Uterus (tissue), 4 donors: Measurements from ENCODE around the gene LRP1. TPM values are rescaled to one million over a fixed set of nuclear protein-coding genes. Genes with fewer than 3 reads are reported as not detected.

ENCODE experiments used
- DNase-seq, 2 donors: peaks; one replicate each; pipeline ENCODE4 v3.0.0-alpha.2; 2019 to 2020
- H3K27ac ChIP-seq, 2 donors: fragments of 200-600 bp; sonication (generic); 1 replicate in 1 of 2; 2 replicates in 1 of 2; pipeline ENCODE4 v1.5.1; 2016 to 2018
- H3K27me3 ChIP-seq, 2 donors: fragments of 200-600 bp; sonication (generic); one replicate each; pipeline ENCODE4 v1.5.1; 2018 to 2019; ENCODE audit warnings: control low read depth in 1 of 2
- H3K36me3 ChIP-seq, 2 donors: fragments of 200-600 bp; sonication (generic); one replicate each; pipeline ENCODE4 v1.5.1; 2019; ENCODE audit warnings: control low read depth in 1 of 2
- H3K4me1 ChIP-seq, 2 donors: fragments of 200-600 bp; sonication (generic); one replicate each; pipeline ENCODE4 v1.5.1; 2018 to 2019; ENCODE audit warnings: control low read depth in 1 of 2
- H3K4me3 ChIP-seq, 2 donors: fragments of 200-600 bp; sonication (generic); 1 replicate in 1 of 2; 2 replicates in 1 of 2; pipeline ENCODE4 v1.5.1; 2018 to 2019; ENCODE audit warnings: mild to moderate bottlenecking in 1 of 2
- H3K9me3 ChIP-seq, 2 donors: fragments of 200-600 bp; sonication (generic); one replicate each; pipeline ENCODE4 v1.5.1; 2019; ENCODE audit warnings: control low read depth in 1 of 2
- POLR2A ChIP-seq, 2 donors: fragments of 450-650 bp; IDR thresholded peaks; one replicate each; pipeline ENCODE4 v1.6.1; 2016; ENCODE audit warnings: antibody characterized with exemption in 2 of 2, mild to moderate bottlenecking in 1 of 2, moderate library complexity in 1 of 2
- intact Hi-C: fragments of 100-400 bp; cut with DNase I; formaldehyde crosslinking; loops from one replicate; pipeline ENCODE4 v1.15.1; 2023; ENCODE audit warnings: low total_unique reads
- total RNA-seq, 4 donors: library from RNA; depleted of rRNA in 3 of 4; stranded (reverse); fragments of >200 nt in 3 of 4; gene quantifications; one replicate each; pipeline versions ENCODE4 v1.1.0 to v1.2.4, GENCODE V29; 2014 to 2023
- TF ChIP-seq, protein P1 (sequence below), 4 experiments: fragments of 200-600 bp in 2 of 4; fragments of 450-650 bp in 2 of 4; sonication (generic) in 2 of 4; IDR thresholded peaks; one replicate each; pipeline ENCODE4 v1.5.1; 2016 to 2019; ENCODE audit warnings: antibody characterized with exemption in 4 of 4, mild to moderate bottlenecking in 2 of 4, moderate library complexity in 1 of 4
- donor health status: DM: yes; HTN: yes; CAD: no.

The LRP1 gene
- total RNA-seq, 4 donors from 2014 or later: 164 to 507 (median 318) TPM

DNA sequence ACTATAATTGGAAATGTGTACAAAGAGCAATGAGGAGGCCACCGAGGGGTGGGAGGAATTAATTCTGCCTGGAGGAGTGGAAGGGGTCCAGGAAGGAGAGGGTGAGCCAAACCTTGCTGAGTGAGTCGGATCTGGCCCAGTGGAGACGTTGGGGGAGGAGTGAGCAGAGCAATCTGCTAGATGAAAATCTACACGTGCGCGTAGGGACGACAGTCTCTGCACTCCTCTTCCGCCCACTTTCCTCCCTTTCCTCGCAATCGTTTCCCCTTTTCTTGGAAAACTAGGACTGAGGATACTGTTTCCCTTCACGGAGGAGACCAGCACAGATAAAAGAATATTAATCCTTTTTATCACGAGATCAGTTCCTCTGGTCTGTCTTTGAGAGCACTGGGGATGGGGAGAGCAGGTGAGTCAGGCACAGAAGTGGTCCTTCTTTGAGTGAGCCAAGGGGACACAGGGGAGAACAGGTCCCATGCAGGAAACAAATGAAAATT, 42.2 kb upstream of the LRP1 start:
- TF ChIP-seq POLR2A (IDR thresholded peaks at IDR 0.05): peak in 1 of 2 donors; percentile 39
- TF ChIP-seq, protein P1, sequence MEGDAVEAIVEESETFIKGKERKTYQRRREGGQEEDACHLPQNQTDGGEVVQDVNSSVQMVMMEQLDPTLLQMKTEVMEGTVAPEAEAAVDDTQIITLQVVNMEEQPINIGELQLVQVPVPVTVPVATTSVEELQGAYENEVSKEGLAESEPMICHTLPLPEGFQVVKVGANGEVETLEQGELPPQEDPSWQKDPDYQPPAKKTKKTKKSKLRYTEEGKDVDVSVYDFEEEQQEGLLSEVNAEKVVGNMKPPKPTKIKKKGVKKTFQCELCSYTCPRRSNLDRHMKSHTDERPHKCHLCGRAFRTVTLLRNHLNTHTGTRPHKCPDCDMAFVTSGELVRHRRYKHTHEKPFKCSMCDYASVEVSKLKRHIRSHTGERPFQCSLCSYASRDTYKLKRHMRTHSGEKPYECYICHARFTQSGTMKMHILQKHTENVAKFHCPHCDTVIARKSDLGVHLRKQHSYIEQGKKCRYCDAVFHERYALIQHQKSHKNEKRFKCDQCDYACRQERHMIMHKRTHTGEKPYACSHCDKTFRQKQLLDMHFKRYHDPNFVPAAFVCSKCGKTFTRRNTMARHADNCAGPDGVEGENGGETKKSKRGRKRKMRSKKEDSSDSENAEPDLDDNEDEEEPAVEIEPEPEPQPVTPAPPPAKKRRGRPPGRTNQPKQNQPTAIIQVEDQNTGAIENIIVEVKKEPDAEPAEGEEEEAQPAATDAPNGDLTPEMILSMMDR (IDR thresholded peaks at IDR 0.05): no peak
- H3K36me3 ChIP-seq: no peaks in the 10 kb centered on the region
- H3K4me1 ChIP-seq: peaks cover under 1 to 12% of the 10 kb centered on the region in 2 donors
- H3K4me3 ChIP-seq: peak overlapping the region; percentile 69 to 89
- DNase-seq: peak; percentile 88 to 90
- H3K27me3 ChIP-seq: no peaks in the 10 kb centered on the region
- H3K27ac ChIP-seq: peak overlapping the region; percentile 96 to 99
- intact Hi-C loops: no loop called here
- no peaks in the 10 kb centered on the region for H3K9me3 ChIP-seq

DNA sequence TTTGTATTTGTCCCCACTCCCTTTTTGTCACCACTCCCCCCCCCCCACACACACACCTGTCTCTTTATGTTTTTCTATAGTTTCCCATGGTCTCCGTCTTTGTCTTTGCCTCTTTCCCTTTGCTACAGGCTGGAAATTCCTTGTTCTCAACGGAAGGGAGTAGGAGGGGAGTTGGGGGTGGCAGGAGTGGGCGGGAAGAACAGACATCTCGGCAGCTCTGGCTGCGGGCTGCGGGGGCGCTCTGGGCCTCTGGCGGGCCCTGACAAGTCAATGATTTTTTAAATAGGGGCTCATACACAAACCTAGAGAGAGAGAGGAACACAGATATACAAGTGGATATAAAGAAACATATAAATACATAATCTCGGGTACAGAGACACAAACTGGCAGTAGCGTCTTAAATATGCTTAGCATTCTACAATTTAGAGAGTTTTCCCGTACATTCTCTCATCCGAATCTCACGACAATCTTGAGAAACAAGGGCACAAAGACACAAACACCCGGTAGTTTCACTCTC, 41.7 kb upstream of the LRP1 start:
- H3K36me3 ChIP-seq: no peaks in the 10 kb centered on the region
- no peaks in the 10 kb centered on the region for H3K9me3 ChIP-seq
- peak overlapping the region; percentile 96 to 99 for H3K27ac ChIP-seq
- intact Hi-C loops: no loop called here
- peak overlapping the region; percentile 69 to 89 for H3K4me3 ChIP-seq
- H3K4me1 ChIP-seq: peaks cover 6 to 17% of the 10 kb centered on the region in 2 donors
- H3K27me3 ChIP-seq: no peaks in the 10 kb centered on the region
- peak; percentile 82 to 83 for DNase-seq
- TF ChIP-seq, protein P1 (IDR thresholded peaks at IDR 0.05): peak in 1 of 4 experiments; percentile 54
- TF ChIP-seq POLR2A (IDR thresholded peaks at IDR 0.05): peak in 1 of 2 donors; percentile 16

DNA sequence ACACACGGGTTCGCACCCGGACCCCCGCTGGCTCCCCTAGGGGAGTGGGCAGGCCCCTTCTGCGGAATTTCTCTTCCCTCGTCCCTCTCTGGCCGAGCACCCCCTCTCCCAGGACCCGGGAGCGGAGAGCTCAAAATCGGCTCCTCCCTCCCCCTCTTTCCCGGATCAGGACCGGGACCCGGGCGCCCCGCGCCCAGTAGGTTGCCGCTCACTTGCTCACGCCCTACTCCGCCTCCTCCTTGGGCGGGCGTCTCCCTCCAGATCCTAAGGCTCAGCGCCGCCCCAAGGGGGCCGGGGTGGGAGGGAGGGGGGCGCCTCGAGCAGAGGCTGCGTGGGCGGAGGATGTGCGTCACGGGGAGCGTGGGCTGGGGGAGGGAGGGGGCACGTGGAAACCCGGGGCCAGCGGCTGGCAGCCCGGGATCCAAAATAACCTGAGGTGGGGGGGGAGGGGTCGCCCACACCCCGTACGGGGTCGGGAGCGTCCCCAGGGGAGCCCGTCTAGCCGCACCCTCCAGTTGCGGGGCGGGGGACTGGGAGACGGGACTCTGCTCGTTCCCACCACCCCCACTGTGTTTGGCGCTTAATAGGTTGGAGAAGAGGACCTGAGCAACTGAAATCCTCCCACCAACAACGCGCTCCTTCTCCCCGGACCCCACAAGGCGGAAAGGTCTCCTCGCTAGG, 41.1 kb upstream of the LRP1 start:
- intact Hi-C loops: no loop called here
- peaks cover 7 to 23% of the 10 kb centered on the region in 2 donors for H3K4me1 ChIP-seq
- H3K27me3 ChIP-seq: no peaks in the 10 kb centered on the region
- H3K36me3 ChIP-seq: no peaks in the 10 kb centered on the region
- TF ChIP-seq, protein P1 (IDR thresholded peaks at IDR 0.05): peak in 1 of 4 experiments; percentile 11
- peak; percentile 49 to 84 for TF ChIP-seq POLR2A (IDR thresholded peaks at IDR 0.05)
- peak overlapping the region; percentile 69 to 89 for H3K4me3 ChIP-seq
- H3K9me3 ChIP-seq: no peaks in the 10 kb centered on the region
- H3K27ac ChIP-seq: peak overlapping the region; percentile 96 to 99
- DNase-seq: peak; percentile 96

DNA sequence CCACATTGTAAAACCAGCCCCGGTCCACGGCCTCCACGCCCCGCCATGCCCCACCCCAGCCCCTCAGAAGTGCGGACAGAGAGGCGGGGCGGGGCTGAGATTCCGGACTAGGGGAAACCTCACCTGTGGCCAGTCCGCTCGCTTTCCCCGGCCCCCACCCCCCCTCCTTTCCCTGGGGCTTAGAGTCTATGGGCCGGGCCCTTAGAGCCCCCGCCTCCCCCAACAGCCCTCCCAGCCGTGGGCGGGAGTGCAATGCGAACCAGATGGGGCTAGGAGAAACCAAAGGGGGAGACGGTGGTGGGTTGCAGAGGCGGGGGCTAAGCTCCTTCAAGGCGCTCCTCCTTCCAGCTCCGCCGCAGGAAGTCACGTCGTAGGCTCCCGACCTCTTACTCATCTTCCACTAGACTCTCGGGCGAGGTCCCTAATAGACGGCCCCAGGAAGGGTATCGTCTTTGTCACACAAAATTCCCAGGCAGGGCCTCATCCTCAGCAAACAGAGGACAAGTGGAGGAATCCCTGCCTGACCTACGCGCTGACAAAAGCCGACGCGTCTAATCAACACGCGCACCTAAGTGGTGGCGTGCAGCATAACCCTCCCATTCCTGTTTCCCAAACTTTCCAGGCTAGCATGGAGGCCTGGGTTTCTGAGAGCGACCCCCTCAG, 40.5 kb upstream of the LRP1 start:
- peak; percentile 95 to 97 for DNase-seq
- Histone ChIP-seq H3K36me3 (no peaks in the 10 kb centered on the region), H3K9me3 (no peaks in the 10 kb centered on the region), H3K4me3 (peak overlapping the region; percentile 69 to 89), H3K27ac (peak overlapping the region; percentile 96 to 99), H3K4me1 (peaks cover 7 to 30% of the 10 kb centered on the region in 2 donors), H3K27me3 (no peaks in the 10 kb centered on the region)
- TF ChIP-seq, protein P1 (IDR thresholded peaks at IDR 0.05): peak in 1 of 4 experiments; percentile 19
- TF ChIP-seq POLR2A (IDR thresholded peaks at IDR 0.05): peak; percentile 27 to 47
- intact Hi-C loops: no loop called here
